KMS-11 (cell line): ENCODE data around the gene L1CAM.

Source experiments
- H2AFZ ChIP-seq: fragments of 200-600 bp; sonication (generic); 2 replicates; pipeline ENCODE4 v1.6.1; 2016; ENCODE audit warnings: antibody characterized with exemption, mixed run types, low read depth
- H3K27ac ChIP-seq: fragments of 200-600 bp; sonication (generic); 2 replicates; pipeline ENCODE4 v1.6.1; 2016; ENCODE audit warnings: mild to moderate bottlenecking, mixed run types
- H3K27me3 ChIP-seq: fragments of 200-600 bp; sonication (generic); 2 replicates; pipeline ENCODE4 v1.6.1; 2017; ENCODE audit warnings: mild to moderate bottlenecking, low read depth, mixed run types, moderate library complexity; ENCODE audit not compliant: insufficient read depth
- H3K36me3 ChIP-seq: fragments of 200-600 bp; sonication (generic); 2 replicates; pipeline ENCODE4 v1.6.1; 2017; ENCODE audit warnings: mild to moderate bottlenecking, mixed run types; ENCODE audit not compliant: insufficient read depth
- H3K4me1 ChIP-seq: fragments of 200-600 bp; sonication (generic); 2 replicates; pipeline ENCODE4 v1.6.1; 2016; ENCODE audit warnings: mild to moderate bottlenecking, low read depth, mixed run types; ENCODE audit not compliant: poor library complexity, severe bottlenecking
- H3K4me2 ChIP-seq: fragments of 200-600 bp; sonication (generic); 2 replicates; pipeline ENCODE4 v1.7.0; 2016; ENCODE audit warnings: mild to moderate bottlenecking, mixed run types
- H3K4me3 ChIP-seq: fragments of 200-600 bp; sonication (generic); IDR thresholded peaks from 2 replicates; pipeline ENCODE4 v1.6.1; 2017; ENCODE audit warnings: low read depth, low read length, mixed read lengths; ENCODE audit not compliant: insufficient read depth
- H3K79me2 ChIP-seq: fragments of 200-600 bp; sonication (generic); 2 replicates; pipeline ENCODE4 v1.6.1; 2016; ENCODE audit warnings: low read depth, mixed run types; ENCODE audit not compliant: insufficient read depth
- H3K9ac ChIP-seq: fragments of 200-600 bp; sonication (generic); 2 replicates; pipeline ENCODE4 v1.6.1; 2016; ENCODE audit warnings: mild to moderate bottlenecking, mixed run types
- H4K20me1 ChIP-seq: fragments of 200-600 bp; sonication (generic); 2 replicates; pipeline ENCODE4 v1.6.1; 2016; ENCODE audit warnings: mild to moderate bottlenecking, mixed run types; ENCODE audit not compliant: insufficient read depth
- CTCF ChIP-seq: fragments of 200-600 bp; sonication (generic); conservative IDR thresholded peaks from 2 replicates; pipeline ENCODE4 v1.6.1; 2017; ENCODE audit warnings: low read depth, mild to moderate bottlenecking, antibody characterized with exemption, low read length, moderate library complexity, mixed read lengths

The L1CAM gene

GRCh38 chrX:153825042-153825441, 60.9 kb downstream of the L1CAM start:
- Histone ChIP-seq H3K79me2 (no peaks in the 10 kb centered on the region), H3K36me3 (no peaks in the 10 kb centered on the region), H3K27me3 (peaks cover 32% of the 10 kb centered on the region; the same call in 1 of the 2 replicates), H4K20me1 (no peaks in the 10 kb centered on the region), H3K4me2 (no peak overlapping the region), H3K4me1 (no peaks in the 10 kb centered on the region), H3K4me3 (no peak overlapping the region), H3K27ac (no peak overlapping the region), H3K9ac (no peak overlapping the region), H2AFZ (no peak overlapping the region)
- no peak for TF ChIP-seq CTCF

- no peak overlapping the region for H3K4me2 ChIP-seq
- no peaks in the 10 kb centered on the region for H3K4me1 ChIP-seq
- no peaks in the 10 kb centered on the region for H4K20me1 ChIP-seq
- no peak overlapping the region for H3K9ac ChIP-seq
- H3K36me3 ChIP-seq, result no peaks in the 10 kb centered on the region
- no peak overlapping the region for H3K4me3 ChIP-seq
- no peak overlapping the region for H2AFZ ChIP-seq
- no peak for TF ChIP-seq CTCF
- no peaks in the 10 kb centered on the region for H3K79me2 ChIP-seq
- no peak overlapping the region for H3K27ac ChIP-seq
- H3K27me3 ChIP-seq, result peaks cover 38% of the 10 kb centered on the region; the same call in 1 of the 2 replicates
These were observed 61.6 kb downstream of the L1CAM start for GRCh38 chrX:153824348-153824747.

- Histone ChIP-seq H3K9ac (no peak overlapping the region), H3K4me3 (no peak overlapping the region), H3K4me1 (no peaks in the 10 kb centered on the region), H3K27me3 (peaks cover 47% of the 10 kb centered on the region; the same call in 1 of the 2 replicates), H3K4me2 (no peak overlapping the region), H3K79me2 (no peaks in the 10 kb centered on the region), H3K27ac (no peak overlapping the region), H4K20me1 (no peaks in the 10 kb centered on the region), H2AFZ (no peak overlapping the region), H3K36me3 (no peaks in the 10 kb centered on the region)
- TF ChIP-seq CTCF, result no peak
These were observed 64.9 kb downstream of the L1CAM start for GRCh38 chrX:153821066-153821465.

- no peaks in the 10 kb centered on the region for H3K4me1 ChIP-seq
- H3K4me3 ChIP-seq, result no peak overlapping the region
- no peak overlapping the region for H3K4me2 ChIP-seq
- H3K36me3 ChIP-seq, result no peaks in the 10 kb centered on the region
- no peaks in the 10 kb centered on the region for H4K20me1 ChIP-seq
- peaks cover 46% of the 10 kb centered on the region; the same call in 1 of the 2 replicates for H3K27me3 ChIP-seq
- no peaks in the 10 kb centered on the region for H3K79me2 ChIP-seq
- no peak overlapping the region for H3K27ac ChIP-seq
- H2AFZ ChIP-seq, result no peak overlapping the region
- H3K9ac ChIP-seq, result no peak overlapping the region
- TF ChIP-seq CTCF, result no peak
These were observed 65.4 kb downstream of the L1CAM start for GRCh38 chrX:153820601-153821000.
